NCI-H2107 (cell line): Measurements from ENCODE around the gene RNU2-1.
"Not testable (repeated sequence)": the region's sequence is repeated elsewhere in the genome, so short reads cannot be mapped to it uniquely, and the experiment has no call there.

ENCODE experiments used
- DNase-seq: peaks from one replicate; lab custom pipeline; 2025; lab: John Stamatoyannopoulos, UW

The RNU2-1 gene

GRCh38 chr17:43233877-43234276, at the start of gene RNU2-1:
TSS of gene RNU2-1 (minus strand) at chr17:43233977.
- not testable (repeated sequence) for DNase-seq

DNA sequence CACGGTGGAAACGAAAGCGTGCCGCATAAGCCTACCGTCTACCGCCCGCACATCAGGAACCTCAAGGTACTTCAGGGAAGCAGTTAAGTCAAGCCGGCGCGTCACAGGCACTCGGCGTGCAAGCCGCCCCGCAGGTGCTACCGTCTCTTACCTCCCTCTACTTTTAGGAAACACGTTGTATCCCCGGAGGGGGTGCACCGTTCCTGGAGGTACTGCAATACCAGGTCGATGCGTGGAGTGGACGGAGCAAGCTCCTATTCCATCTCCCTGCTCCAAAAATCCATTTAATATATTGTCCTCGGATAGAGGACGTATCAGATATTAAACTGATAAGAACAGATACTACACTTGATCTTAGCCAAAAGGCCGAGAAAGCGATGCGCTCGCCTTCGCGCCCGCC, 39.1 kb upstream of the RNU2-1 start:
- DNase-seq, result not testable (repeated sequence)

DNA sequence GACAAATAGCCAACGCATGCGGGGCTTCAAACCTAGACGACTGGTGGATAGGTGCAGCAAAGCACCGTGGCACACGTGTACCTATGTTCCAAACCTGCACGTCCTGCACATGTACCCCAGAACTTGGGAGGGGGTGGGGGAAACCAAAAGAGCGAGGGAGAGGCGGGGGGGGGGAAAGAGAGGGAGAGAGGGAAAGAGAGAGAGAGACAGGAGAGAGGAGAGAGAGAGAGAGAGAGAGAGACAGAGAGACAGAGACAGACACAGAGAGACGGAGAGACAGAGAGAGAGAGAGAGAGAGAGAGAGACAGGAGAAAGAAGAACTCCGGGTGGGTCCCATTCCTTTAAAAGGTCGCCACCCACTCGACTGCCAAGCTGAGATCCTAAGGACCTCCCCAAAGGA, 38.7 kb upstream of the RNU2-1 start:
- not testable (repeated sequence) for DNase-seq

- DNase-seq, result not testable (repeated sequence)
Observed at GRCh38 chr17:43270552-43271504, 37.1 kb upstream of the RNU2-1 start.

DNA sequence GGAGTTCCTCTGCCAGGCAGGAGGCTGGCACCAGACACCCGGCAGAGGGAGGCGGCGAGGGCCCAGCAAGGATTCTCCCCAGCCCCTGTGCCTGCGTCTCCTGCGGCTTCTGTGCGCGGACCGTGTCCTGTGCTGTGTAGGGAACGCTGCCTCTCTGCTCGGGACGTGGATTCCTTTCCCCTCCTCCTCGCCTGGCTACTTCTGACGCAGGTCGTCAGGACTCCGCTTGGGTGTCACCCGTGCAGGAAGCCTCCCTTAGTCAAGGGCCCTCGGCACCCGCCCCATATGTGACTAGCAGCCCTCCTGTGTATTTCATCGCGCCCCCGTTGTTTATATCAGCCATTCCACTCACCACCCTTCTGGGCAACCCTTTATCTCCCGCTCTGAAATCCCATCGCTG, 12.7 kb upstream of the RNU2-1 start:
- DNase-seq, result not testable (repeated sequence)

DNA sequence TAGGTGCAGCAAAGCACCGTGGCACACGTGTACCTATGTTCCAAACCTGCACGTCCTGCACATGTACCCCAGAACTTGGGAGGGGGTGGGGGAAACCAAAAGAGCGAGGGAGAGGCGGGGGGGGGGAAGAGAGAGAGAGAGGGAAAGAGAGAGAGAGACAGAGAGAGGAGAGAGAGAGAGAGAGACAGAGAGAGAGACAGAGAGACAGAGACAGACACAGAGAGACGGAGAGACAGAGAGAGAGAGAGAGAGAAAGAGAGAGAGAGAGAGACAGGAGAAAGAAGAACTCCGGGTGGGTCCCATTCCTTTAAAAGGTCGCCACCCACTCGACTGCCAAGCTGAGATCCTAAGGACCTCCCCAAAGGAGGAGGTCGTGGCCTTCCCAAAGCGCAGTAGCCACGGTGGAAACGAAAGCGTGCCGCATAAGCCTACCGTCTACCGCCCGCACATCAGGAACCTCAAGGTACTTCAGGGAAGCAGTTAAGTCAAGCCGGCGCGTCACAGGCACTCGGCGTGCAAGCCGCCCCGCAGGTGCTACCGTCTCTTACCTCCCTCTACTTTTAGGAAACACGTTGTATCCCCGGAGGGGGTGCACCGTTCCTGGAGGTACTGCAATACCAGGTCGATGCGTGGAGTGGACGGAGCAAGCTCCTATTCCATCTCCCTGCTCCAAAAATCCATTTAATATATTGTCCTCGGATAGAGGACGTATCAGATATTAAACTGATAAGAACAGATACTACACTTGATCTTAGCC, 7.0 kb upstream of the RNU2-1 start:
- DNase-seq, result not testable (repeated sequence)

GRCh38 chr17:43239597-43239996, 5.8 kb upstream of the RNU2-1 start:
- not testable (repeated sequence) for DNase-seq

DNA sequence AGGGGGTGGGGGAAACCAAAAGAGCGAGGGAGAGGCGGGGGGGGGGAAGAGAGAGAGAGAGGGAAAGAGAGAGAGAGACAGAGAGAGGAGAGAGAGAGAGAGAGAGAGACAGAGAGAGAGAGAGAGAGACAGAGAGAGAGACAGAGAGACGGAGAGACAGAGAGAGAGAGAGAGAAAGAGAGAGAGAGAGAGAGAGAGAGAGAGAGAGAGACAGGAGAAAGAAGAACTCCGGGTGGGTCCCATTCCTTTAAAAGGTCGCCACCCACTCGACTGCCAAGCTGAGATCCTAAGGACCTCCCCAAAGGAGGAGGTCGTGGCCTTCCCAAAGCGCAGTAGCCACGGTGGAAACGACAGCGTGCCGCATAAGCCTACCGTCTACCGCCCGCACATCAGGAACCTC, 514 bp downstream of the RNU2-1 start:
- not testable (repeated sequence) for DNase-seq

DNA sequence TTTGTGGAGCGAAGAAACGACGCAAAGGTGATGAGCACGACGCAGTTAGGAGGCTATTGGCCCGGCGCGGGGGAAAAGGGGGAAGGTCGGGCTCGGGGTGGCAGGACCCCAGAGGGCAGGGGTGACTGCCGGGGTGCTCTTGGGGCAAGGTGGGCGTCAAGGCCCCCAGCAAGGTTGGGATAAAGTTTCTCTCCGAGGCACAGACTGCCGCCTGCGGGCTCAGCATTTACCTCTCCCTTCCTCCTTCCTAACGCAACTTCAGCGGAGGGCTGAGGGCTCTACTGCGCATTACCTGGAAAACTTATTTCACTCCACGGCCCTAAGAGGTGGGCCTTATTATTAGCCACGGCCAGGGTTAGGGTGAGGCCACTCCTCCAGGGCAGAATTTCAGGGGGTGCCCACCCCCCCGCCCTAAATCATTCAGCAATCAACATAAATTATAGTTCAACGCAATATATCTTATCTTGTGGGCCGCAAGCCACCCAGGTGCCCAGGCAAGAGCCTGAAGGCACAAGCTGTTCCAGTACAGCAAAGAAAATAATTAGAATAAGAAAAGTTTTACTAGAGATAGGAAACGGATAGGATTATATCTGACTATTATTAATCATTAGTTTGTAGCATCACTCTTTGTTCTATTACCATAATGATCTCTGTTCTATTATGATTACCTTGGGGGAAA, 1.6 kb downstream of the RNU2-1 start:
- DNase-seq, result not testable (repeated sequence)

DNA sequence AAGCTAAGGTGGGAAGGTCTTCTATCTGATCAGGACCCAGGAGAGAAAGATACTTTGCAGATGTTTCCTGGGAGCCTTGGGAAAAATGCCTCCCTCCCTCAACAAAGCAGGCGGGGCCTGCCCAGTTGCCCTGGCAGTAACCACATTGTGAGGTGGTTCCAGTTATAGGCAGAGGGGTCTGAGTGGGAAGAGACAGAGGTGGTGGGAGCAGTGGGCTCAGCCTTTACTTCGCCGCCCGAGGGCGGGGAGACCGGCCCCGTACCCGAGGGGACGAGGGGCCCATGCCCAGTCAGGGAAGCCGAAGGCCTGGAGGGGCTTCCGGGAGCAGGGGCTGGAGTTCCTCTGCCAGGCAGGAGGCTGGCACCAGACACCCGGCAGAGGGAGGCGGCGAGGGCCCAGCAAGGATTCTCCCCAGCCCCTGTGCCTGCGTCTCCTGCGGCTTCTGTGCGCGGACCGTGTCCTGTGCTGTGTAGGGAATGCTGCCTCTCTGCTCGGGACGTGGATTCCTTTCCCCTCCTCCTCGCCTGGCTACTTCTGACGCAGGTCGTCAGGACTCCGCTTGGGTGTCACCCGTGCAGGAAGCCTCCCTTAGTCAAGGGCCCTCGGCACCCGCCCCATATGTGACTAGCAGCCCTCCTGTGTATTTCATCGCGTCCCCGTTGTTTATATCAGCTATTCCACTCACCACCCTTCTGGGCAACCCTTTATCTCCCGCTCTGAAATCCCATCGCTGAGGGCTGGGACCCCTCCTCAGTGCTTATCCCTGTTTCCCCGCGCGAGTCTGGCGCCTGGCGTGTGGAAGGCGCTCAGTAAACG, 2.4 kb downstream of the RNU2-1 start:
- DNase-seq, result not testable (repeated sequence)

DNA sequence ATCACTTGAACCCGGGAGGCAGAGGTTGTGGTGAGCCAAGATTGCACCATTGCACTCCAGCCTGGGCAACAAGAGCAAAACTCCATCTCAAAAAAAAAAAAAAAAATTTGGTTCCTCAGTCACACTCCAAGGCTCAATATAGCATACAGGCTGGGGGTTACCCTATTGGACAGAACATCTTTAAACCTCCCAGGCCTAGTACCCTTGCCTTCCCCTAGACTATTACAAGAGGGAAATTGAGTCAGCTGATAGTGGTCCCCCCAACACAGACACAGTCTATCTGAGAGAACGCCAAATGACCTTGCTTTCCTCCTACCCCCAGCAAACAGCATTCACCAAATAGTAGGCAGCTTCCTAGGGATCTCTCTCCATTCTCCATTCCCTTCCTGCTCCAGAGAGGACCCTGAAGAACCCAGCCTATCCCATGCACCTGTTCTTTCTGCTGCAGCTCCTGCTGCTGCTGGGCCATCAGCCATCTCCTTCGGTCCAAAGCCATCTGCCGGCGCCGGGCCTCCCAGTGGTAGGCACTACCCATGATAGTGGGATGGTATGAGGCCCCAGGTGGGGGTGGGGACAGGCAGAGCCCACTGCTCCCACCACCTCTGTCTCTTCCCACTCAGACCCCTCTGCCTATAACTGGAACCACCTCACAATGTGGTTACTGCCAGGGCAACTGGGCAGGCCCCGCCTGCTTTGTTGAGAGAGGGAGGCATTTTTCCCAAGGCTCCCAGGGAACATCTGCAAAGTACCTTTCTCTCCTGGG, 5.6 kb downstream of the RNU2-1 start, which contains the start of gene CCDC200:
Gene CCDC200, minus strand, starts transcription at position 604 of the 763 bp plus-strand sequence. Its CDS starts 69 bp downstream, at position 535.
- not testable (repeated sequence) for DNase-seq

DNA sequence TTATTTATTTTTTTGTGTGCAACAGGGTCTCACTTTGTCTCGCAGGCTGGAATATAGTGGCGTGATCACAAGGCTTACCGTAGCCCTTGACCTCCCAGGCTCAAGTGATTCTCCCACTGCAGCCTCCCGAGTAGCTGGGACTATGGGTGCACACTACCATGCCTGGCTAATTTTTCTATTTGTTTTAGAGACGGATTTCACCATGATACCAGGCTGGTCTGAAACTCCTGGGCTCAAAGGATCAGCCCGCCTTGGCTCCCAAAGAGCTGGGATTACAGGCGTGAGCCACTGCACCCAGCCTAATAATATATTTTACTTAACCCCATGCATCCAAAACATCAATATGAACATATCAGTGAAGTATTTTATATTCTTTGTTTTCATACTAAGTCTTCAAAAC, 7.4 kb downstream of the RNU2-1 start:
- DNase-seq, result no peak

DNA sequence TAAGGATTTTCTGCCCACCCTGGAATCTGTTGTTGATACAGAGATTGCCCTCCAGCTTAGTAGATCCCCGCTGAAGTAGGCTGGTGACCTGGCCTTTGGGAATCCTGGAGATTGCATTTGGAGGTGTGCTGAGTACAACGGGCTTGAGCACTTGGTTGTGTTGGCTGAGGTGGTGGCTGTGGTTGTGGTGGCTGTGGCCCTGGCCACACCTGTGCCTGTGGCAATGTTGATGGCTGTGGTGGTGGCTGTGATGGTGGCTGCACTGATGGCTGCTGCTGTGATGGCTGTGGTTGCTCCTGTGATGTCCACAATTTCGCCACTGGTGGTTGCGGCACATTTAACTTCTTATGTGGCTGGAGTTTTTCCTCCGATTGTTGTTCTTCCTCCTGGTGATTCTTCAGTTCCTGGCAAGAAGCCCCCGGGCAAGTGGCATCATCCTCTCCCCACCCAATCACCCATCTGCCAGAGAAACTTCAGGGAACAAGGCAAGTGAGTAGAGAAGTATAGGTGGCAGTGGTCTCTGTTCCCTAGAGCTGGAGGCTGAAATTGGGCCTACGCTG, 9.6 kb downstream of the RNU2-1 start:
- no peak for DNase-seq

DNA sequence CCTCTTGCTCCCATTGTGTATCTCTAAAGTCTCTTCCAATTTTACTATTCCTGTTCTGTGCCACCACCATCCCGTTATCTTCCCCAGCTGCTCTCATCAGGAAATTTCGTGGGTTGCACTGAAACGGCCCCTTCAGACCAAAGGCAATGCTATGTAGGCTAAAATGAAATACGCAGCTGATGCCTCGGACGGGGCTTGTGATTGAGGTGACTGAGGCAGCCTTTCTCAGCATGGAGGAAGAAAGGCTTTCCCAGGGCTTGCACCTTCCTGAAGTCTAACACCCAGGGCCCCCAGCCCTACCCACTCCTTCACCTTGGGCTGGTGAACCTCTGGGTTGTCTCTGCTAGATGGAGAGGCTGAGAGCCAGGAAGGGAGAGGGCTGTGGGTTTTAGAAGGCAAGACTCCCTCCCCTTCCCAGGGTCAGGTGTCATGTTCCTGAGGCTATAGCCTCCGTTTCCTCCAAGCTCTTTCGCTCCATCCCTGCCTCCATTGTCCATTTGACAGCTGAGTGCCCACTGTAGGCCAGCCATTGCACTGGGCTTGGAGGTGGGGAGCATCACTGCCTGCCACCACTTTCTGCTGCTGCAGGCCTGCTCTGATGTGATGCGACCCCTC, 13.2 kb downstream of the RNU2-1 start:
- DNase-seq, result no peak

GRCh38 chr17:43219746-43220380, 13.9 kb downstream of the RNU2-1 start:
- DNase-seq, result no peak

GRCh38 chr17:43219001-43219400, 14.8 kb downstream of the RNU2-1 start:
- no peak for DNase-seq

GRCh38 chr17:43217614-43218087, 16.1 kb downstream of the RNU2-1 start:
- no peak for DNase-seq

DNA sequence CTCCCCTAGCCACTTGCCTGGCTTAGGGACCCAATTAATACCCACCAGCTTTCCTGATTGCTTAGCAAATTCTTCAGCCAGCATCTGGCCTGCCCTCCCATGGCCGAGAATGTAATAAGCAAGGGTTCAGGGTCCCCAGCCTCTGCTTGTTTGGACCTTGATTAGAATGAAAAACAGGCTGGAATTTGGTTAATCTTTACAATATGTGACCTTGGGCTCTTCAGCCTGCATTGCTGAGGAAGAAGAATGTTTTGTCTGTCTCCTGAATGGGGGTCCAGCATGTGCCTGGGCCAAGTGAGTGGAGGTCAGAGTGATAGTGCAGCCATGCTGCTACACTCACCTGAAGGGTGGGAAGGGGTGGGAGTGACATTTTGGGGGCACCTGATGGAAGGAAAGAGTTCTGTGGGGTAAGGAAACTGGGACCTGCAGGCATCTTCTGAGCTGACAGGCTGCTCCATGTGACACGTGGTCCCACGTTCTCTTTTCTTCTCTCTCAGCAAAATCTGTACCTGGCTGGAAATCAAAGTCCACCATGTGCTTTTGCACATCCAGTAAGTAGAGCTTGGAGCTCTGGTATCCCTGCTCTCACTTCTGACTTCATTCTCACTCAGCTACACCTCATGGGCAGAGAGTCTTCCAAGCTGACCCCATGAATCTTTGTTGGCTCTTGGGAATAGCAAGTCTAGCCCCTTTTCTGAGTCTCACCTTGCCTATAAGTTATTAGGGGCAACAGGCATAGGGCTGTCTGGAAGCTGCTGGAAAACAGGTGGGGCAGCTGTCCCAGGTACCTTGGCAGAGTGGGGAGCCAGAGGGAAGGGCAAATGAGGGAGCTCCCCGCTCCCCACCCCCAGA, 16.8 kb downstream of the RNU2-1 start:
- DNase-seq, result no peak
